Neuronal stem cell (in vitro differentiated cells): ENCODE data around the gene ZMIZ1.

Experiments used
- DNase-seq: peaks from one replicate; pipeline ENCODE4 v3.0.0-alpha.2; 2013; ENCODE audit warnings: low spot score
- H2AFZ ChIP-seq: one replicate; pipeline ENCODE4 v1.6.1; 2013; ENCODE audit warnings: mild to moderate bottlenecking, low read length, inconsistent platforms
- H2AK5ac ChIP-seq: 2 replicates; pipeline ENCODE4 v1.6.1; 2013; ENCODE audit warnings: low read depth, mild to moderate bottlenecking, inconsistent platforms, low read length, moderate library complexity, mixed read lengths
- H2BK120ac ChIP-seq: 2 replicates; pipeline ENCODE4 v1.6.1; 2013; ENCODE audit warnings: low read depth, mild to moderate bottlenecking, inconsistent platforms, low read length, moderate library complexity, mixed read lengths
- H2BK12ac ChIP-seq: one replicate; pipeline ENCODE4 v1.6.1; 2013; ENCODE audit warnings: low read length, inconsistent platforms
- H2BK15ac ChIP-seq: 2 replicates; pipeline ENCODE4 v1.6.1; 2013; ENCODE audit warnings: mild to moderate bottlenecking, low read length, inconsistent platforms, mixed read lengths
- H2BK5ac ChIP-seq: one replicate; pipeline ENCODE4 v1.6.1; 2013; ENCODE audit warnings: inconsistent platforms, mild to moderate bottlenecking, low read length, moderate library complexity
- H3K14ac ChIP-seq: one replicate; pipeline ENCODE4 v1.6.1; 2013; ENCODE audit warnings: low read length, inconsistent platforms
- H3K18ac ChIP-seq: 2 replicates; pipeline ENCODE4 v1.6.1; 2013; ENCODE audit warnings: low read length, inconsistent platforms
- H3K23ac ChIP-seq: 2 replicates; pipeline ENCODE4 v1.6.1; 2013; ENCODE audit warnings: low read depth, mild to moderate bottlenecking, mixed read lengths, low read length, inconsistent platforms; ENCODE audit not compliant: poor library complexity
- H3K27ac ChIP-seq: replicated peaks from 3 replicates; pipeline ENCODE4 v1.5.1; 2013; ENCODE audit warnings: low read length, inconsistent platforms
- H3K27me3 ChIP-seq, 3 experiments: 2 replicates each; pipeline ENCODE4 v1.6.1; 2013; ENCODE audit warnings: low read length in 3 of 3, mild to moderate bottlenecking in 2 of 3, inconsistent platforms in 1 of 3, low read depth in 1 of 3, mixed read lengths in 1 of 3, moderate library complexity in 1 of 3; ENCODE audit not compliant: control insufficient read depth in 3 of 3, insufficient read depth in 3 of 3
- H3K36me3 ChIP-seq, 2 donors: replicated peaks in 1 of 2; 2 replicates each; pipeline ENCODE4 v1.6.1; 2013; ENCODE audit warnings: low read length in 2 of 2; ENCODE audit not compliant: control insufficient read depth in 2 of 2, insufficient read depth in 2 of 2
- H3K4ac ChIP-seq: 2 replicates; pipeline ENCODE4 v1.6.1; 2013; ENCODE audit warnings: inconsistent platforms, mild to moderate bottlenecking, low read length, moderate library complexity
- H3K4me1 ChIP-seq, 2 donors: 1 replicate in 1 of 2; 2 replicates in 1 of 2; pipeline ENCODE4 v1.6.1; 2013; ENCODE audit warnings: low read length in 2 of 2, low read depth in 1 of 2; ENCODE audit not compliant: control insufficient read depth in 2 of 2, insufficient read depth in 1 of 2
- H3K4me2 ChIP-seq: one replicate; pipeline ENCODE4 v1.6.1; 2013; ENCODE audit warnings: mild to moderate bottlenecking, low read length, inconsistent platforms; ENCODE audit not compliant: insufficient read depth, poor library complexity, severe bottlenecking
- H3K4me3 ChIP-seq, 2 donors: 2 replicates each; pipeline ENCODE4 v1.5.1; 2013; ENCODE audit warnings: low read length in 2 of 2, mild to moderate bottlenecking in 2 of 2, inconsistent platforms in 1 of 2, moderate library complexity in 1 of 2
- H3K79me1 ChIP-seq: one replicate; pipeline ENCODE4 v1.6.1; 2013; ENCODE audit warnings: low read depth, mild to moderate bottlenecking, inconsistent platforms, low read length, moderate library complexity
- H3K9ac ChIP-seq: one replicate; pipeline ENCODE4 v1.6.1; 2013; ENCODE audit warnings: mild to moderate bottlenecking, low read depth, low read length, inconsistent platforms; ENCODE audit not compliant: poor library complexity
- H3K9me3 ChIP-seq, 2 donors: replicated peaks in 1 of 2; 2 replicates each; pipeline versions ENCODE3 to v1.6.1; 2013; ENCODE audit warnings: low read length in 2 of 2, mild to moderate bottlenecking in 2 of 2, inconsistent platforms in 1 of 2, low read depth in 1 of 2, mixed read lengths in 1 of 2, moderate library complexity in 1 of 2; ENCODE audit not compliant: control insufficient read depth in 2 of 2, insufficient read depth in 1 of 2
- H4K8ac ChIP-seq: one replicate; pipeline ENCODE4 v1.6.1; 2013; ENCODE audit warnings: low read depth, mild to moderate bottlenecking, inconsistent platforms, low read length, moderate library complexity
- H4K91ac ChIP-seq: one replicate; pipeline ENCODE4 v1.6.1; 2013; ENCODE audit warnings: low read length, low read depth, mild to moderate bottlenecking, inconsistent platforms; ENCODE audit not compliant: poor library complexity
- WGBS, 2 donors: extraction: QIAGEN DNeasy Blood & Tissue Kit; methylation state at CpG; one replicate each; pipeline ENCODE4 v1.1.7; 2013; ENCODE audit warnings: missing lambda C conversion rate in 2 of 2, mixed read lengths in 1 of 2; ENCODE audit not compliant: insufficient read length in 2 of 2, insufficient replicate concordance in 1 of 2; ENCODE audit errors: extremely low coverage in 2 of 2; 5-methylcytosine and 5-hydroxymethylcytosine counted together

The ZMIZ1 gene

GRCh38 chr10:79347226-79347893, 278.6 kb downstream of the ZMIZ1 start, which contains the start of gene PPIF:
PPIF (plus strand) TSS chr10:79347469; CDS start chr10:79347549, 80 bp downstream.
- peak within 1 kb of the TSS; percentile 76 for H2BK15ac ChIP-seq
- peak within 1 kb of the TSS; percentile 90 to 95 for H3K4me3 ChIP-seq
- H3K9ac ChIP-seq: peak within 1 kb of the TSS; percentile 98
- no peak within 1 kb of the TSS for H2BK5ac ChIP-seq
- H3K14ac ChIP-seq: peak within 1 kb of the TSS; percentile 98
- H3K27ac ChIP-seq: no peak within 1 kb of the TSS
- H2AK5ac ChIP-seq: peak within 1 kb of the TSS; percentile 97
- peak; percentile 87 for DNase-seq
- WGBS, 2 donors: no CpG with 5 or more reads among the region's 77 CpGs
- peak within 1 kb of the TSS; percentile 65 for H4K91ac ChIP-seq
- H3K79me1 ChIP-seq: peaks cover 11% of the 10 kb centered on the region
- H2BK12ac ChIP-seq: peak within 1 kb of the TSS; percentile 49
- peak within 1 kb of the TSS; percentile 97 for H2AFZ ChIP-seq
- H3K4me2 ChIP-seq: peak within 1 kb of the TSS; percentile 100
- peaks cover 0 to 15% (median 0%) of the 10 kb centered on the region in 3 experiments for H3K27me3 ChIP-seq
- peak within 1 kb of the TSS; percentile 83 for H4K8ac ChIP-seq
- H3K4ac ChIP-seq: peak within 1 kb of the TSS; percentile 93
- no peaks in the 10 kb centered on the region for H3K9me3 ChIP-seq
- peak within 1 kb of the TSS; percentile 99 for H3K18ac ChIP-seq
- H2BK120ac ChIP-seq: no peak within 1 kb of the TSS
- H3K23ac ChIP-seq: peak within 1 kb of the TSS; percentile 99
- peaks cover 14% of the 10 kb centered on the region in 2 donors for H3K4me1 ChIP-seq
- peaks cover 26 to 40% of the 10 kb centered on the region in 2 donors for H3K36me3 ChIP-seq

DNA sequence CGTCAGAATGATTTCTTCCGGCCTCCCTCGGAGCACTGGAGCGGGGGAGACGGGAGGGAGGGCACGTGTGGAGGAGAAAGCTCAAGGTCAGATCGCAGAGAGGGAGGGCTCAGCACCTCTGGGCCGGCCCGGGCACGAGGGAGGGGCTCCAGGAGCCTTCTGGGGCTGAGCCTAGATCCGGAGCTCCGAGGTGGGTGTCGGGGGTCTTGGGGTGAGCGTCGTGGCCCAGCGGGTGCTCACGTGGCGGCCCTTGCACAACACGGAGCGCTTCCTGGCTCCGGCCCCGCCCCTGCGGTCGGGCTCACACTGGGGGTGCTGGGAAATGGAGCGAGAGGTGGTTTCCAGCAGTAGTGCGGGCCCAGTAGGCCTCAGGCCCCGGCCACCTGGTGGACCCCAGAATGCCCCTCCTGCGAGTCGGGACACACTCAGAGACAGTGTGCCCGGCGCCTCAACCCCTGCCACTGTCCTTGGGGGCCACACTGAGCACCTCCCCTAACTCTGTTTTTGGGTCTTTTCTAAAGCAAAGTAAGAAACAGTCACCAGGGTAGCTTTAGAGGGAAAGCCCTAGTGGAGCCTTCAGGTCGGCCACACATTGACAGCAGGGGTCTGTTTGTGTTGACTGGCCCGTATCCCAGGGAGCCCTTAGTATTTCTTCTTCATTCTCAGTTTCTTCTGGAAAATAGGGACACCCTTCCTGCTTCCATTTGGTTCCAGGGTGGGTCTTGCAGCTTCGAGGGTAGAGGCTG, 279.3 kb downstream of the ZMIZ1 start:
- H2BK12ac ChIP-seq: peak overlapping the region; percentile 49
- peaks cover 14% of the 10 kb centered on the region in 2 donors for H3K4me1 ChIP-seq
- H3K27me3 ChIP-seq: peaks cover 0 to 12% (median 0%) of the 10 kb centered on the region in 3 experiments
- H2BK120ac ChIP-seq: no peak overlapping the region
- H3K27ac ChIP-seq: no peak overlapping the region
- no peak overlapping the region for H4K91ac ChIP-seq
- no peak overlapping the region for H4K8ac ChIP-seq
- H3K36me3 ChIP-seq: peaks cover 29 to 47% of the 10 kb centered on the region in 2 donors
- no peaks in the 10 kb centered on the region for H3K9me3 ChIP-seq
- H3K4me2 ChIP-seq: peak overlapping the region; percentile 100
- H3K14ac ChIP-seq: peak overlapping the region; percentile 98
- peak overlapping the region; percentile 97 for H2AK5ac ChIP-seq
- peak overlapping the region; percentile 97 for H2AFZ ChIP-seq
- H2BK15ac ChIP-seq: peak overlapping the region; percentile 46
- H3K23ac ChIP-seq: peak overlapping the region; percentile 99
- H3K79me1 ChIP-seq: peaks cover 11% of the 10 kb centered on the region
- no peak for DNase-seq
- peak overlapping the region; percentile 99 for H3K18ac ChIP-seq
- WGBS, 2 donors: no CpG with 5 or more reads among the region's 34 CpGs
- H3K4me3 ChIP-seq: peak overlapping the region; percentile 90 to 95
- H3K4ac ChIP-seq: peak overlapping the region; percentile 93
- H2BK5ac ChIP-seq: no peak overlapping the region
- peak overlapping the region; percentile 98 for H3K9ac ChIP-seq

DNA sequence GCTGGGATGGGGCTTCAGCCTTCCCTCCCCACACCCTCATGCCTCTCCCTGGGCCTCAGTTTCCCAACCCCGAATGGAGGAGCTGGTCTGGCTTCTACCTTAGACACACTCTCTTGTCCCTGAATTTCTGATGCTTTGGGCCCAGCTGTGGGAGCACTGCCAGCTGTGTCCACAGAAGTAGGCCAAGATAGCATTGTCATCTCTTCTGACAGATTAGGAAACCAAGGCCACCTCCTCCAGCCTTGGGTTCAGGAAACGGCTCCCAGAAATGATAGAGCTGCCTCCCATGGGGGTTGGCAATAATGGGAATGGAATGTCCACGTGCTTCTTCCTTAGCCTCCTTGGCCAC, 279.8 kb downstream of the ZMIZ1 start:
- H4K91ac ChIP-seq: no peak overlapping the region
- peaks cover 0 to 12% (median 0%) of the 10 kb centered on the region in 3 experiments for H3K27me3 ChIP-seq
- no peak overlapping the region for H2BK15ac ChIP-seq
- H3K4me3 ChIP-seq: peak overlapping the region in 1 of 2 donors; percentile 90
- no peak overlapping the region for H3K27ac ChIP-seq
- no peak overlapping the region for H3K18ac ChIP-seq
- peaks cover 14% of the 10 kb centered on the region in 2 donors for H3K4me1 ChIP-seq
- no peak overlapping the region for H3K4ac ChIP-seq
- H3K9me3 ChIP-seq: no peaks in the 10 kb centered on the region
- no peak overlapping the region for H2BK12ac ChIP-seq
- H2AFZ ChIP-seq: no peak overlapping the region
- peak overlapping the region; percentile 97 for H2AK5ac ChIP-seq
- peaks cover 11% of the 10 kb centered on the region for H3K79me1 ChIP-seq
- H3K9ac ChIP-seq: no peak overlapping the region
- no peak overlapping the region for H4K8ac ChIP-seq
- H2BK120ac ChIP-seq: no peak overlapping the region
- H3K23ac ChIP-seq: peak overlapping the region; percentile 60
- peak overlapping the region; percentile 100 for H3K4me2 ChIP-seq
- no CpG with 5 or more reads among the region's 3 CpGs for WGBS, 2 donors
- no peak overlapping the region for H3K14ac ChIP-seq
- no peak for DNase-seq
- peaks cover 34 to 53% of the 10 kb centered on the region in 2 donors for H3K36me3 ChIP-seq
- H2BK5ac ChIP-seq: no peak overlapping the region

- Histone ChIP-seq H3K23ac (no peak overlapping the region), H2AFZ (no peak overlapping the region), H2BK12ac (no peak overlapping the region), H3K4me1 (peaks cover 14% of the 10 kb centered on the region in 2 donors), H3K27me3 (peaks cover 0 to 12% (median 0%) of the 10 kb centered on the region in 3 experiments), H3K4me2 (no peak overlapping the region), H3K79me1 (peaks cover 11% of the 10 kb centered on the region), H2BK5ac (no peak overlapping the region), H4K8ac (no peak overlapping the region), H2BK15ac (no peak overlapping the region), H3K27ac (no peak overlapping the region), H2AK5ac (no peak overlapping the region), H3K36me3 (peaks cover 39 to 57% of the 10 kb centered on the region in 2 donors), H3K4me3 (peak overlapping the region in 1 of 2 donors; percentile 90), H3K4ac (no peak overlapping the region), H2BK120ac (no peak overlapping the region), H3K9me3 (no peaks in the 10 kb centered on the region), H4K91ac (no peak overlapping the region), H3K9ac (peak overlapping the region; percentile 27), H3K18ac (no peak overlapping the region), H3K14ac (no peak overlapping the region)
- no CpG with 5 or more reads among the region's 6 CpGs for WGBS, 2 donors
- no peak for DNase-seq
Observed at GRCh38 chr10:79349072-79349491, 280.3 kb downstream of the ZMIZ1 start.
